ENCODE measurements around the gene CBY1.

- TF ChIP-seq CTCF (IDR thresholded peaks at IDR 0.05) (no peak), POLR2A (IDR thresholded peaks at IDR 0.05) (no peak), POLR2AphosphoS5 (IDR thresholded peaks at IDR 0.05) (no peak)
Observed at GRCh38 chr22:38696606-38697424, 40.4 kb downstream of the CBY1 start.

All from breast epithelium (tissue), 3 donors.